Kidney capillary endothelial cell (primary cell): ENCODE measurements around the gene HPCAL4.

ENCODE experiments used
- DNase-seq: peaks from one replicate; pipeline ENCODE4 v3.0.0-alpha.2; 2018; ENCODE audit warnings: low spot score

HPCAL4 gene

DNA sequence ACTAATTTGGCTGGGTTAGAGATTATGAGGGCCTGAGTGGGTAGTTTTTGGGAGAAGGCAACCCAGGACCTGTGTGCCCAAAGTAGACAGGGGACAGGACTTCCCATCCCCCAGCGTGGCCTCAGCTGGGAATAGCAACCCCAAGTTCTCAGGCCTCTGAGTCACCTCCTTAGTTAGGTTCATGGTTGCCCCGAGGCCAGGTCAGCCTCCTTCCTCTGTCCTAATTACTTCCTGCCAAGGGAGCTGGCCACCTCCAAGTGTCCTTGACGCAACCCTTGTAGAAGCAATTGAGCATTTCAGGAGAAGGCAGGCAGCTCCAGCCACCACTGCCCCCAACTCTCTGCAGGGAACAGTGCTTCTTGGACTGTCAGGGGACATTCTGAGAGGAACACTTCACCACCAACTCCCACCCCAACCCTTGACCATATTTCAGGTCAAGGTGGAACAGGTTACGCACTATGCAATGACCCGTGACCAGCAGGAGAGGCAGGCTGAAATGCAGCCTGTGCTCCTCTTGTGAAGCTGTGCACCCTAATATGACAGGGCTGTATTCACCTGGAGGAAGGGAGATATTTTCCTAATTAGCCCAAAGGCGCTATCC, 14.2 kb downstream of the HPCAL4 start:
- peak; percentile 8 for DNase-seq

DNA sequence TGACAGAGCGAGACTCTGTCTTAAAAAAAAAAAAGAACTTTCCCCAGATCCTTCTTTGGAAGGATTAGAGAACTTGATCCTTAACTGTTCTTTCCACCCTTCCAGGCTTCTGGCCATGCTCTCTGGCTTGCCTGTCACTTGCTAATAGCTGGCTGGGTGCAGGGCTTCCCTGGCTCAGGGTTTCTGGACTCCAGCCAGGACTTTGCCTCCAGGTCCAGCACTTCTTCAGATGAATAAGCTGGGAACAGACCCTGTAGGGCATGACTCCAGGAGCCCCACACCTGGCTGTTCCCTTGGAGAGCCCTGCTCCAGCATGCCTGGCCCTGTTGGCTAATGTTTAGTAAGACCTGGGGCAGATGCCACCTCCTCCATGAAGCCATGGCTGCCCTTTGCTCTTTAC, 16.0 kb downstream of the HPCAL4 start:
- no peak for DNase-seq

DNA sequence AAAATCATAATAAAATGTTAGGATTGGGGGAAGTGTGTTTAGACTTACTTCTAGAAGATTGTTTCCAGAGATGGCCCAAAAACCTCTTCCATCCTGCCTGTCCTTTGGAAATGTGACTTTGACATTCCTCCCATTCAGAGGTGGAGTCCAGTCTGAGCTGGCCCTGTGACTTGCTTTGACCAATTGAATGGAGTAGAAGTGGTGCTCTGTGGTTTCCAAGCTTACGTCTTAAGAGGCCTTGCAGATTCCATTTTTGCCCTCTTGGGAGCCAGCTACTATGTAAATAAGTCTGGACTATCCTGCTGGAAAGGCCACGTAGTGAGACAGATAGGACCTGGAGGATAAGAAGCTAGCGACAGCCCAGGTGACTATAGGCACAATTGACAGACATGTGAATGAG, 18.0 kb downstream of the HPCAL4 start:
- no peak for DNase-seq

DNA sequence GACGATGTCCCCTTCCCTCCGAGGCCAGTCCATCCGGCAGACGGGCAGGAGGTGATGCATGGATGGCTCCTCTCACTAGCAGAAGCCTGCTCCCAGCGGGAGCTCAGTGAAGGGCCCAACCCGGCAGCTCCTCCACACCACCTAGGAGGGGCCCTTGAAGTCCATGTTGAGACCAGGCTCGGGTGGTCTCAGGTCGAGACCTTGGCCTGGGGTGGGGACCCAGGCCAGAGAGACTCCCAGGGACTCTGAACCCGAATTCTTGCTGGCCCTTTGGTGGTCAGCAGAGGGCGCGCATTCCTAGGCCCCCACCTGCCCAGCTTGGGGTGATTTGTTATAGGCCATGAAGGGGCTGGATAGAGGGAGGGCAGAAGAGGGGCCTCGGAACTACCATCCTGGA, 18.7 kb downstream of the HPCAL4 start:
- DNase-seq = peak; percentile 9

DNA sequence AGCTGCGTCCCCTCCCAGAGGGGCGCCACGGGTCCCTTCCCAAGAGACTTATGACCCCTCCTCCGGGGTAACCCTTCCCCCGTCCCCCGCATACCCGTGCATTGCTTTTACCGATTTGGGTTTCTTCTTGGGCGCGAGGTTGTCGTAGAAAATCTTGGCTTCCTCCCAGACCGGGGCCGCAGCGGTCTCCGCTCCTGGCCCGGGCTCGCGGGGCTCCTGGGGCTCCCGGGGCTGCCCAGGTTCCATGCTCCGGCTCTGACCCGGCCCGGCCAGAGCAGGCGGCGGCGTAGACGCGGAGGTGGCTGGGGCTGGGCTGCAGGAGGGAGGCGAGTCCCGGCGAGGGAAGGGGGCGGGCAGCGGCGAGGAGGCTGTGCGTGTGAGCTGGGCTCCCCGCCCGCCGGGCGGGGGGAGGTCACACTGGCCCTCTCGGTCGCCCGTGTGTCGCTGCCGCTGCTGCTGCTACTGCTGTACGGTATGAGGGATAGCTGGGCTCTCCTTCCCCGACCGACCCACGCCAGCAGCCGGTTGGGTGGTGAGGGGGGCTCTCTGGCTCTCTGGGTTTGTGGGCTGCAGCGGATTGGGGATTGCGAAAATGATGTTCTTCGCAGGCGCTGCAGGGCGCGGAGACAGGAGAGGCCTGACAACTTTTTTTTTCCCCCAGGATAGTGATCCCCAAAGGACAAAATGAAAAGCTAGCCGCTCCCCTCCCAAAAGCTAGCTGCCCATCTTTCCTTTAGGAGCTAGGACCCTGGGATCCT, 19.3 kb downstream of the HPCAL4 start, which contains the start of gene NT5C1A:
TSS of gene NT5C1A (minus strand) at position 315 of the 758 bp plus-strand sequence. CDS start at position 246, 69 bp downstream.
- no peak for DNase-seq

DNA sequence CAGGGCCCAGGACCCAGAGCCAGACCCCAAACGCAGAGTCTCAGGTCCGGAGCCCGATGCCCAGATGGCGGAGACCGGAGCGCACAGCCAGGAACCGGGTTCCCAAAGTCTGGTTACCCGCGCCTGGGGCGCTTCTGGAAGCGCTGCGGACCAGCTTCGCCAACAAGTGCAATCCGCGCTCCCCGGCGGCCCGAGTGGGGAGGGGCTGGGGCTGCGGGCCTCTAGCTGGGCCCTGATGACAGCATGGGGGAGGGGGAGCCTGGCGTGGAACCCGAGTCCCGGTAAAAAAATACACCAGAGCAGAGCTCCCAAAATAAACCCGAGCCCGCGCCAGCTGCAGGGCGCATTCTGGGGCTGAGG, 19.8 kb downstream of the HPCAL4 start:
- DNase-seq = no peak

DNA sequence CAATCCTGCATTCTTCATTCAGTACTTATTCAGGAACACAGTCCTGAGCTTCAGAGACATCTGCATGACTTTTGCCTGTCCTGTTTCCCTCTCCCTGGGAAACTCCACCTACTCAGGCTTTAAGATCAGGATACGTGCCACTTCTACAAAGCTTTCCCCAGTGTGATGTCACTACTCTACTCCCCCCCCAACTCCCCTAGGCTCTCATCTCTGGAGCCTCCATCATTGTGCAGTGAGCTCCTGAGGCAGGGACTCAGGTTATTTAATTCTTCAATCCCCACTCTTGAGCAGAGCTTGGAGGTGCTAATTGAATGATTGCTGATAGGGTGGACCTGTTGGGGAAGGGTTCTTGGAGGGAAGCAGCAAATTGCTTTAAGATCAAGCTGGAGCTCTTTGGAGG, 20.5 kb downstream of the HPCAL4 start:
- DNase-seq = no peak

DNA sequence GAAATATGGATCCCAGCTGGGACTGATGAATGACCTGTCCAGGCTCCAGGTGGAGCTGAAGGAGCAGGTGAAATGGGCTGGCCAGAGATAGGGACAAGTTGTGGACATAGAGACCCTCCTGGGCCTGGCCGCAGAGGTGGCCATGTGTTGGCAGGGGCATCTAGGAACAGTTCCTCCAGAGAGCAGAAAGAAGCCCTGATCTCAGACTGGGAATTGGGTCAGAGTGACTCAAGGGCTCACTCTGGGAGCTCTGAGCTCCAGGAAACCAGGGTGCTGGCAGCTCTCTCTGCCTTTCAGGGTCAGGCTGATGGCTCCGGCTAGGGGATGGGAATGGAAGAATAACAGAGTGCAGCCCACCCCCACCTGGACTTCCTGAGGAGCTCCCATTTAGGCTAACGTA, 22.3 kb downstream of the HPCAL4 start:
- no peak for DNase-seq

DNA sequence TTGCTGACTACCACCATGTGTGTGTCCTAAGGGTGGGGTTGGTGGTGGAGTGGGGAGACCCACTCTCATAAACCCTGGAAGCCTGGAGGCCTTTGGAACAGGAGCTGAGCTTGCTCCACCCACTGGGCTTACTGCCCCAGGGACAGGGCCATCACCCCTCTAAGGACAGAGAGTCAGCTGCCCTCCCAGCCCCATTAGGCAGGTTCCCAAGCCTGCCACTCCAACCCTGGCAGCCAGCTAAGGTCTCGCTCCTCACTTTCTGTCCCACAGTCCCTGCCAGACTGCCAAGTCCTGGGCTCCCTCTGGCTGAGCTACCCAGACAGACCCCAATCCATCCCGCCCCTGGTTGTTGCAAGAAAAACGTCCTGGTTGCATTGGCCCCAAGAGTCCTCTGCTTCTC, 23.1 kb downstream of the HPCAL4 start:
- no peak for DNase-seq

DNA sequence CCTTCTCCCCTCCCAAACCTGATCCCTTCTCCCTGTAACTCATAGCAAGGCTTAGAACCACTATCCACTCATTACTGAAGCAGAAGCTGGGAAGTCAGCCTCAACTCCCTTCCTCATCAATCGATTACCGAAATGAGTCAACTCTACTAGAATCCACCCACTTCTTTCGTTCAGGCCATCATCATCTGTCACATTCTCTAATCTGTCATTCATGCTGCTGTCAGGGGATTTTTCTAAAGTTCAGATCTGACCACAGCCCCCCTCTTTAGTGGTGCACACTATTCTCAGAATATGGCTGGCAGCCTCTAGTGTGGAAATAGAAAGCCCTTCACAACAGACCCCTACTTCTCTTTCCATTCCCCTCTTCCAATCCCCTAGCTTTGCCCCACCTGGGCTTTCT, 24.5 kb downstream of the HPCAL4 start:
- no peak for DNase-seq

DNA sequence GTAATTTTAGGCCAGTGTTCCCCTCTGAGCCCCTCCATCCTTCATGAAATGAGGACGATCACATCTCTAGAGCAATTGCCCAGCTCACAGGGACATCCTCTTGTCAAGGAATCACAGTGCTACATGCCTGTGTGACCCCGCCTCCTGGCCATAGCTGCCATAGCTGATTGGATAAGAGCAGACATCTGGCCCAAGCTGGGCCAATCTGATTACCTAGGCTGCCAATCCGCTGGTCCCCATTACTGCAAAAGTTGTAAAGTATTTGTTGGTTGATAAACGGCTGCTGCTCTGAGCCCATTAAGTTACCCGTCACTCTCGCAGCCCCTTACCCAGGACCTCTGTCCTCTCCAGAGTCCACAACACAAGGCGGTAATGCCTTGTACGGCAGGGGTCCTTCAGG, 27.7 kb downstream of the HPCAL4 start:
- DNase-seq = no peak

DNA sequence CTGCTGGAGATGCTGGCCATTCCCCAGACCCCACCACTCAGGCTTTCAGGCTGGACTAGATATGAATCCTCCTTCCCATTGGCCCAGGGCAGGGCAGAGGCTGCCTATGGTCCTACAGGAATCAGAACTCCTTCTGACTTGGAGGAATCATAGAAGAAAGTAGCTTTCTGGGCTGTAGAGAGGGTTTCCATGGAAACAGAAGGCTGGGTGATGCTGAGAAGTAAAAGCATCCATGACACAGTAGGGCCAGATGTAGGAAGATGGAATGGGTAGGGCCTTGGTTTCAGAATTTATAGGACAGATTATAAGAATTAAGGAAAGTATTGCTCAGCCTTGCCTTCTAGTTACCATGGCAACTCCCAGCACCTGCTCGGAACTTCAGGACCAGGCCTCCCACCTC, 28.4 kb downstream of the HPCAL4 start:
- DNase-seq = no peak

DNA sequence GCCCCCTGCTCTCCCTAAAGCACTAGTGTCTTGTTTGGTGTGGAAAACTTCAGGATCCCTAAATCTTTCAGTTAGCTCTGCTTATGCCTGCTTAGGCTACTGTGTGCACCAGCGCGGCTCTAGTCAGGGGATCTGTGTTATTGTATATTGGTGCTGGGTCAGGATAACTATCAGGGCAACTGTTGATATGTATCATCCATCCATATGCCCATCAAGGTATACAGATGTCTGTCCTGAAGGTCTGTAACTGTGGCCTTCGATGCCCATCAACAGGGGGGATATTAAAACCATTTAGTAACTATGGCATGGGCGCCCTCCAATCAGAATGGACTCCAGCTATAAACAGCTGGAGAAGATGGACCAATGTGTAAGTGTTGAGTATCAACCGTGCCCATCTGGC, 31.7 kb downstream of the HPCAL4 start:
- DNase-seq = no peak

DNA sequence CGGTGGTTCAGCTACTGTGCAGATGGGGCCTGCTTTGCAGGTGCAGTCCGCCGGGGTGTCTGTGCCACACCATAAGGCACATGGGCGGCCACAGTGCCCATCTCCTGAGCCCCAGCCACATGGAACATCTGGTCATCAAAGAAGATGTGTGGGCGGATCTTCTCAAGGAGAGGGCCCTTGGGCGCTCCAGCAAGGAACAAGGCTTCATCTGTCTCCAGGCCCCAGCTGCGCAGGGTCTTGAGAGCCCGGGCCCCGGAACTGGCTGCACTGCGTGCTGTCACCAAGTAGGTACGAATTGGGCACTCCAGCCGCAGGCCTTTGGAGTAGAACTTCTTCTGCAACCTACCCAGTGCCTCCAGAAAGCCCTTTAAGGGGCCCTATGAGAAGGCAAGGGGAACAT, 32.1 kb downstream of the HPCAL4 start:
- DNase-seq = no peak

DNA sequence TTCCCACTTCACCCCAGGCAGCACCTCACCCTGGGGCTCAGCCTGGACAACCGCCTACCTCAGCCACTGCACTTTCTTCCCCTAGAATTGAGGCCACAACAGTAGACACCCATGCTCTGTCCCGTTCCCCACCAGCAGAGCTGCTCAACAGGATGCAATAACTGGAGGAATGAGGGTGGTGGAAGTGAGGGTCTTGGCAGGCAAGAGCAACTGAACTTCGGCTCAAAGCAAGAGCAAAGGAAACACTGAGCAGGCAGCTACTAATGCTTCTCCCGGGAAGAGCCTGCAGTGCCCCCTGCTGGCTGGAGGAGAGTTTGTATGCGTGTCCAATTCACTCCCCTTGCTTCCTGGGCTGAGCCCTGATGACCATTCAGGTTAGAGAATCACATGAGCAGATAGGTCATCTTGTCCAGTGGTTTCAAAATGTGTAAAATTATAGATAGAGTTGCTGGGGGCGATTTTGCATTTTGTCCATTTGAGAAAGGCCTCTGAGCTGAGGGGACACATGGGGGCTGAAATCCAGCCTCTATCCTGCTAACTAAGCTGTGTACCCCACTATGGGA, 33.2 kb downstream of the HPCAL4 start:
- DNase-seq = peak; percentile 55

DNA sequence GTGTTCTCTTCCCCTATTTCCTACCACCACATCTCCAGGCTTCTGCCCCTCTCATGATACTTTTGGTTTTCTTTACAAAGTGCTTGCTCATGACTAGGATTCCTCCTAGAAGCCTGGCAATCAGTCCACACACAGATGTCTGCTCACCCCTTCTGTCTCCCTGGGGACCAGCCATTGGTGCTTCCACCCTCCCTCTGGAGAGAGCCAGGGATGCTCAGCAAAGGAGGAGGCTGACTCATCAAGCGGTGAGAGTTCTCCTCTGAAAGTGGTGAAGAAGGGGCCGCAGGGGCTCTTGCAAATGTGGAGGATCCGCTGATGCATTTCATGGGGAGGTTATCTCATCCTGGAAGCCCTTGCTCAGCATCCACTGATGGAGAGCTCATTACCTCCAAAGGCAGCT, 33.8 kb downstream of the HPCAL4 start:
- DNase-seq = no peak

DNA sequence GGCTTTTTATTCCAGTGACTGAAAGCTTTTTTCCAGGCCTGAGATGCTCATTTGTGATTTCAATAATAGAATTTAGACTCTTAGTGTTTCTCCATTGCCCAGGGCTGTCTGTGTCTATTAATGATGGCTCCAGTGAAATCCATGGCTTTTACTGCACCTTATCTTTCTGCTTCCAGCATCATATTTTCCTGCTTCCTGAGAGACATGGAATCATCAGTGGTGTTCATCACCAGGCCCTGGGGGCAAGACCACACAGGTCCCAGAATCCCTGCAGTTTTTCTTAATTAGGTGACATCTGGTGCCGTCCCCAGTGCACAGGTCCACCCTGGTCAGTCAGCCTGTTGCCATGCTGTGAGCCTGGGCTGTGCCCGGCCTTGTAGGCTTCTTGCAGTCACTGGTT, 34.8 kb downstream of the HPCAL4 start:
- DNase-seq = no peak

DNA sequence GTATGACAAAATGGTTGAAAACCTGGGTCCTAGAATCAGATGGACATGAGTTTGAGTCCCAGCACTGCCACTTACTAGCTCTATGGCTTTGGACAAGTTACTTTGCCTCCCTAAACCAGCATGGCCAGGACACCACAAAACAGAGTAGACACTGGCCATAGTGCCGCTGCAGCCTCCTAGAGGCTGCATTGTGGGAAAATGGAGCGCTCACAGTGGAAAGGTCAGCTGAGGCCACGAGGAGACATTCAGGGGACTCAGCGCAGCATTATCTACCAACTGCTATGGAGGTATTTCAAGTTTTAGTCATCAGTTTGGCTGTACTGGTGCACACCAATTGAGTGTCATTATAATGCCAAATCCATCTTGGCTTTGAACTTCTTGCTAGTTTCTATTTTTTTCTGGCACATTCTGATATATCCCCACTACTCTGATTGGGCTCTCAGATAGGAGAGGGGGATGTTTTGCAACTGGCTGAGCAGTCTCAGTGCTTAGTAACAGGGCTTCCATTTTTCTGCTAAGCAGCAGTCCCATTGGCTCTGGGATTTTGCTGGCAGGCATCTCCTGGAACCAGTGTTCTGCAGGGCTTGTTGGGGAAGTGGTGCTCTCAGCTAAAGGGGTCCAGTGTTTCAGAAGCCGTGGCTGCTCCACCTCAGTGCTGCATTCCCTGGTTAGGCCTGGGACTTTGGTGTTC, 35.5 kb downstream of the HPCAL4 start:
- no peak for DNase-seq

DNA sequence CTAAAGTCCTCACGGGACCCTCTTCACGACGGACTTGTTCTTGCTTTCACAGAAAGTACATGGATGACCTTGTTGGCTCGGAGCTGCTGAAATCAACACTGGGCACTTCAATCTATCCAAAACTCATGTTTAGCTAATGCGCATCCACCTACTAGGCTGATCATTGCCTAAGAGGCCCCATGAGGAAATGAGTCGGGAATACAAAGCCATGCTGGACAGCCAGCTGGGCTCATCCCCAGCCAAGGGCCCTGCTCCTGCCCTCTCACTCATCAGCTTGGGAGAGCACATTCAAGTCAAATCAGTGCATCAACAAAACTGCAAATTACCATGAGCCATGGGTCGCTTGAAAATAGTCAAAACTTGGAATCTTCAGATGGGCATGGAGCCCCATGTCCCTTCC, 36.9 kb downstream of the HPCAL4 start:
- DNase-seq = no peak

DNA sequence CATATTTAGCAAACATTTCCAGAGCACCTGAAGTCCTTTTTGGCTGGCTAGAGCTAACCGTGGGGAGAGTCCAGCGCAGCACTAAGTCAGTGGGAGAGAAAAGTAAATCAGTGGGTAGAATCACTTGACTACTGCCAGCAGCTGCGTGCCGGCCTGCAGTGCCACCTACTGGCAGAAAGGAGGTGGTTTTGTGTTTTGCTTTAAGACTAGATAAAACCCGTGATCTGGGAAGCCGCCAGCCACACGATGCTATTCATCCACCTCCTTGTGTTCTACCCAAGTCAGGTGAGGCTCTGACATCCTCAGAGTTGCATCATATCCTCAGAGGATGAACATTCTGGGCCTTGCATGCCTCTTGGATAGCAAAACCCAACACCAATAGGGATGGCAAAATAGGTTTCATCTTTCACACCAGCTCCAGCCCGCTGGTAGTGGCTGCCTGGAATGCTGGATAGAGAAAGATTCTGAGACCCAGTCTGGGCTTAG, 37.6 kb downstream of the HPCAL4 start:
- DNase-seq = peak; percentile 63

DNA sequence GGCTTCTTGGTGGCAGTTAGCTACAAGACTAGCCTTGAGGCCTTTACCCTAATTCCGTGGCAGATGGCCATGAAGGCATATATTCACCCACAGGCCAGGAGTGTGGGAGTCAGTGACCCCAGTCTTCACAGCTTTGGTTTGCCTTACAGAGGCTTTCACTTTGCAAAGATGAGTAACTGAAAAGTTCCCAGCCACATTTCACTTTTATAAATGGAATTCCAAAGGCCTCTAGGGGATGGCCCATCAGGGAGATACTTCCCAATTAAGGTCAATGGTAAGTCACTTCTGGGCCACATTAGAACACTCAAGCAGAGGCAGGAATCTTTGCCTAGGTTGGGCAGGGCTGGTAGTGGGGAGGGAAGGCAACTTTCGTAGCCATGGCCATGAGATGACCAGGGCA, 38.7 kb downstream of the HPCAL4 start:
- DNase-seq = no peak

DNA sequence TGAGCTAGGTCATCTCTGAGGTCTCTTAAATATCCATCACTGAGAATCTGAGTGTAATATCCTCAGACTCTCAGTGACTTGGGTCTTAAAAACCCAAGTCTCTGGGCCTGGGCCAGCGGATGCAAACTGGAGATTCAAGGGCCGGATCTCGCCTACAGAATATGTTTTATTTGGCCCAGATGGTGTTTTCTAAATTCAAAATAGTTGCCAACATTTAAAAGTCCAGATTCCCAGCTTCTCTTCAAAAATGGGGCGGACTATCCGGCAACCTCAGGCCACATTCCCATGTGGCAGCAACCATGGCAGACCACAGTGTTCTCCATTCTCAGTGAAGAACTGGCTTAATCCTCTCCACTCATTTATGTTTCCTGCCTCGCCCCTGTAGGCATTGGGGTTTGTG, 39.1 kb downstream of the HPCAL4 start:
- DNase-seq = no peak

DNA sequence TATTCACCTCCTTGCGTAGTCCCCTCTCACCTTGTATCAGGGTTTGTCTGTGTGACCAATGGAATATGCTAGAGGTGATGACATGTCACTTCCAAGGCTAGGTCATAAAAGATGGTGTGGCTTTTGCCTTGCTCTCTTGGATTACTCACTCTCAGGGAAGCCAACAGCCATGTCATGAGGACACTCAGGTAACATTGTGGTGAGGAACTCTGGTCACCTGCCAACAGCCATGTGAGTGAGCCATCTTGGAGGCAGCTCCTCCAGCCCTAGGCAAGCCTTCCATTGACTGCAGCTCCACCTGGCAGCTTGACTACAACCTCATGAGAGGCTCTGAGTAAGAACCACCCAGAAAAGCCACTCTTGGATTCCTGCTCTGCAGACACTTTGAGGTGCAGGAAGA, 40.8 kb downstream of the HPCAL4 start:
- no peak for DNase-seq
